Stimulated activated CD4-positive, alpha-beta T cell treated with anti-CD3 and anti-CD28 coated beads, Interleukin-4, amount 100 ng/mL, for 24 hours (primary cell): ENCODE data around the gene SLC5A3.

ENCODE experiments used
- DNase-seq: peaks from one replicate; pipeline ENCODE4 v3.0.0-alpha.2; 2020

The SLC5A3 gene

GRCh38 chr21:34073032-34073748, at the start of gene SLC5A3, which contains the start of gene MRPS6:
Gene SLC5A3 (plus strand): TSS chr21:34073578. CDS start chr21:34095199, 21,621 bp downstream.
Gene MRPS6 (plus strand): TSS chr21:34073578. CDS start chr21:34073701, 123 bp downstream.
- DNase-seq: peak; percentile 73

- DNase-seq: no peak
Measured at GRCh38 chr21:34023691-34024373, 49.5 kb upstream of the SLC5A3 start.

GRCh38 chr21:34024374-34024693, 49.0 kb upstream of the SLC5A3 start:
- no peak for DNase-seq

- no peak for DNase-seq
Measured at GRCh38 chr21:34027721-34028461, 45.5 kb upstream of the SLC5A3 start.

- peak; percentile 50 for DNase-seq
Measured at GRCh38 chr21:34029743-34030528, 43.4 kb upstream of the SLC5A3 start.

GRCh38 chr21:34031835-34032370, 41.5 kb upstream of the SLC5A3 start:
- DNase-seq: no peak

- no peak for DNase-seq
Measured at GRCh38 chr21:34034369-34035014, 38.9 kb upstream of the SLC5A3 start.

GRCh38 chr21:34035619-34036354, 37.6 kb upstream of the SLC5A3 start:
- DNase-seq: no peak

- no peak for DNase-seq
Measured at GRCh38 chr21:34037009-34037795, 36.2 kb upstream of the SLC5A3 start.

- DNase-seq: no peak
Measured at GRCh38 chr21:34039678-34040382, 33.5 kb upstream of the SLC5A3 start.

GRCh38 chr21:34042735-34043134, 30.6 kb upstream of the SLC5A3 start:
- DNase-seq: no peak

GRCh38 chr21:34043333-34043732, 30.0 kb upstream of the SLC5A3 start:
- DNase-seq: no peak

- no peak for DNase-seq
Measured at GRCh38 chr21:34046917-34047316, 26.5 kb upstream of the SLC5A3 start.

GRCh38 chr21:34047835-34048234, 25.5 kb upstream of the SLC5A3 start:
- no peak for DNase-seq

- DNase-seq: no peak
Measured at GRCh38 chr21:34052171-34052570, 21.2 kb upstream of the SLC5A3 start.

- no peak for DNase-seq
Measured at GRCh38 chr21:34054259-34054658, 19.1 kb upstream of the SLC5A3 start.

- no peak for DNase-seq
Measured at GRCh38 chr21:34055615-34056014, 17.8 kb upstream of the SLC5A3 start.

- no peak for DNase-seq
Measured at GRCh38 chr21:34061983-34062382, 11.4 kb upstream of the SLC5A3 start.

GRCh38 chr21:34065027-34065426, 8.4 kb upstream of the SLC5A3 start:
- no peak for DNase-seq

GRCh38 chr21:34071683-34072082, 1.7 kb upstream of the SLC5A3 start:
- no peak for DNase-seq
